Nasal cavity respiratory epithelium epithelial cell of viscerocranial mucosa (primary cell): ENCODE results near the gene SRP9. TPM values are rescaled to one million over a fixed set of nuclear protein-coding genes. Genes with fewer than 3 reads are reported as not detected.

Experiments used
- total RNA-seq: library from RNA; depleted of rRNA; stranded (reverse); fragments of >200 nt; gene quantifications from 2 replicates; pipeline ENCODE4 v1.2.3, GENCODE V29; 2014

The SRP9 gene
- 192 and 219 TPM in 2 replicates for total RNA-seq

GRCh38 chr1:225777583-225778336 is at the start of gene SRP9:
TSS of gene SRP9 (plus strand) at chr1:225777826. CDS start at chr1:225777941, 115 bp downstream.

GRCh38 chr1:225809842-225810578 is 32.4 kb downstream of the SRP9 start, which contains the start of gene EPHX1:
TSS of gene EPHX1 (plus strand) at chr1:225810124. CDS start at chr1:225828730, 18,606 bp downstream.

Other genes with a start within 250 kb of the SRP9 start
- 65.6 and 197 TPM in 2 replicates for gene ENAH, start 124.7 kb upstream of the SRP9 start, total RNA-seq
- 6.5 and 40.4 TPM in 2 replicates for gene EPHX1, start 32.3 kb downstream of the SRP9 start, total RNA-seq
- 4.4 and 14.7 TPM in 2 replicates for gene TMEM63A, start 104.6 kb downstream of the SRP9 start, total RNA-seq
- gene LEFTY1, start 111.3 kb downstream of the SRP9 start, total RNA-seq: not detected in 2 replicates
- 32.2 and 36.2 TPM in 2 replicates for gene PYCR2, start 146.4 kb downstream of the SRP9 start, total RNA-seq
- not detected in 2 replicates for gene LEFTY2, start 163.4 kb downstream of the SRP9 start, total RNA-seq
- gene SDE2, start 221.5 kb downstream of the SRP9 start, total RNA-seq: 49.3 and 66.6 TPM in 2 replicates